Endothelial cell of umbilical vein (primary cell): Measurements from ENCODE around the gene KCTD20. TPM values are rescaled to one million over a fixed set of nuclear protein-coding genes. Genes with fewer than 3 reads are reported as not detected.

Experiments
- BruUV-seq: library from RNA; stranded (reverse); fragments of 400-500 nt; replicated peaks from 2 replicates; lab custom pipeline; 2021; lab: Mats Ljungman, UMichigan
- CTCF ChIA-PET: fragments of 300-600, 350-600 bp; sonication (Branson Sonifier 250); formaldehyde crosslinking; loops from one replicate; lab custom pipeline; 2021; ENCODE audit warnings: antibody characterized with exemption, inconsistent platforms; lab: Charles Lee
- POLR2A ChIA-PET: fragments of 300-600, 350-600 bp; sonication (Branson Sonifier 250); formaldehyde crosslinking; loops from one replicate; lab custom pipeline; 2021; ENCODE audit warnings: antibody characterized with exemption, inconsistent platforms; lab: Charles Lee
- DNase-seq: peaks from one replicate; pipeline ENCODE4 v3.0.0-alpha.2; 2011; ENCODE audit warnings: low read depth, low spot score
- FAIRE-seq: peaks from 2 replicates; lab custom pipeline; 2011; peaks lifted over from hg19 to GRCh38; lab: Jason Lieb, UNC
- H2AFZ ChIP-seq: 2 replicates; pipeline ENCODE4 v1.6.0; 2012; ENCODE audit warnings: low read depth, low read length, control low read depth, inconsistent platforms
- H3K27ac ChIP-seq: 2 replicates; pipeline ENCODE4 v1.5.1; 2011; ENCODE audit warnings: low read depth, mild to moderate bottlenecking, control low read depth, low read length, moderate library complexity; ENCODE audit not compliant: insufficient read depth
- H3K27me3 ChIP-seq, 2 experiments: 2 replicates each; pipeline versions ENCODE4 v1.6.0 to v1.6.1; 2011; ENCODE audit warnings: low read length in 2 of 2, mixed read lengths in 1 of 2; ENCODE audit not compliant: control insufficient read depth in 2 of 2, insufficient read depth in 2 of 2
- H3K36me3 ChIP-seq, 2 experiments: 2 replicates in 1 of 2; 3 replicates in 1 of 2; pipeline ENCODE4 v1.5.1; 2011; ENCODE audit warnings: low read length in 2 of 2, mild to moderate bottlenecking in 1 of 2, moderate library complexity in 1 of 2; ENCODE audit not compliant: control insufficient read depth in 2 of 2, insufficient read depth in 2 of 2; ENCODE audit errors: extremely low read depth in 1 of 2
- H3K4me1 ChIP-seq: 3 replicates; pipeline ENCODE4 v1.5.1; 2011; ENCODE audit warnings: mild to moderate bottlenecking, low read length; ENCODE audit not compliant: control insufficient read depth, insufficient read depth; ENCODE audit errors: extremely low read depth
- H3K4me2 ChIP-seq: 2 replicates; pipeline ENCODE4 v1.6.1; 2011; ENCODE audit warnings: low read length, control low read depth, mixed read lengths; ENCODE audit not compliant: insufficient read depth
- H3K4me3 ChIP-seq, 3 experiments: fragments of 200-600 bp in 1 of 3; sonication (generic), shearing (Covaris generic) in 1 of 3; replicated peaks in 1 of 3; 2 replicates each; pipeline ENCODE4 v1.5.1; 2011 to 2016; ENCODE audit warnings: control low read depth in 3 of 3, low read length in 3 of 3, mild to moderate bottlenecking in 2 of 3, inconsistent platforms in 1 of 3, low read depth in 1 of 3, moderate library complexity in 1 of 3; ENCODE audit not compliant: insufficient read depth in 1 of 3
- H3K79me2 ChIP-seq: 2 replicates; pipeline ENCODE4 v1.6.0; 2012; ENCODE audit warnings: low read length, inconsistent platforms; ENCODE audit not compliant: control insufficient read depth, insufficient read depth
- H3K9ac ChIP-seq: replicated peaks from 2 replicates; pipeline ENCODE3; 2011; ENCODE audit warnings: low read length, control low read depth; ENCODE audit not compliant: insufficient read depth; ENCODE audit errors: extremely low read depth
- H3K9me1 ChIP-seq: replicated peaks from 3 replicates; pipeline ENCODE4 v1.6.0; 2011; ENCODE audit warnings: mild to moderate bottlenecking, low read length; ENCODE audit not compliant: control insufficient read depth, insufficient read depth; ENCODE audit errors: extremely low read depth
- H3K9me3 ChIP-seq: replicated peaks from 2 replicates; pipeline ENCODE4 v1.5.1; 2012; ENCODE audit warnings: low read length, inconsistent platforms; ENCODE audit not compliant: control insufficient read depth, insufficient read depth
- H4K20me1 ChIP-seq: replicated peaks from 2 replicates; pipeline ENCODE3; 2011; ENCODE audit warnings: mild to moderate bottlenecking, low read length; ENCODE audit not compliant: control insufficient read depth, insufficient read depth; ENCODE audit errors: extremely low read depth
- CTCF ChIP-seq, 2 donors: IDR thresholded peaks; 1 replicate in 1 of 2; 2 replicates in 1 of 2; pipeline ENCODE4 v1.5.1; 2011; ENCODE audit warnings: low read length in 2 of 2, mild to moderate bottlenecking in 2 of 2, moderate library complexity in 2 of 2, control low read depth in 1 of 2, inconsistent platforms in 1 of 2, low read depth in 1 of 2; ENCODE audit not compliant: insufficient read depth in 1 of 2; ENCODE audit errors: extremely low read depth in 1 of 2
- EZH2 ChIP-seq: IDR thresholded peaks from 2 replicates; pipeline ENCODE4 v1.6.1; 2012; ENCODE audit warnings: borderline replicate concordance, low read depth, mild to moderate bottlenecking, moderate library complexity, low read length, inconsistent platforms; ENCODE audit not compliant: severe bottlenecking
- FOS ChIP-seq: IDR thresholded peaks from 2 replicates; pipeline ENCODE4 v1.6.1; 2011; ENCODE audit warnings: mild to moderate bottlenecking, low read length, moderate library complexity, borderline replicate concordance; ENCODE audit not compliant: insufficient read depth
- GATA2 ChIP-seq: IDR thresholded peaks from 2 replicates; pipeline ENCODE4 v1.7.0; 2011; ENCODE audit warnings: low read depth, mild to moderate bottlenecking, moderate library complexity, mixed read lengths, low read length; ENCODE audit not compliant: insufficient read length, insufficient read depth
- JUN ChIP-seq: IDR thresholded peaks from 2 replicates; pipeline ENCODE4 v1.6.1; 2011; ENCODE audit warnings: borderline replicate concordance, low read depth; ENCODE audit not compliant: insufficient read length, insufficient read depth
- MYC ChIP-seq: IDR thresholded peaks from one replicate; pipeline ENCODE4 v1.6.1; 2011; ENCODE audit warnings: mild to moderate bottlenecking, low read depth, low read length
- POLR2A ChIP-seq: IDR thresholded peaks from 2 replicates; pipeline ENCODE4 v1.6.1; 2012; ENCODE audit warnings: low read depth, mild to moderate bottlenecking, control low read depth, low read length
- POLR2AphosphoS5 ChIP-seq: IDR thresholded peaks from 2 replicates; pipeline ENCODE4 v1.6.1; 2012; ENCODE audit warnings: low read depth, mild to moderate bottlenecking, control low read depth, low read length, moderate library complexity; ENCODE audit not compliant: insufficient read depth
- dilution Hi-C: fragments of 300-500 bp; cut with MboI; formaldehyde crosslinking; loops from one replicate; pipeline ENCODE4 v1.15.0; 2019; ENCODE audit warnings: low sequenced_read_pairs; ENCODE audit not compliant: extremely low pct_ligation_motif_present
- intact Hi-C: fragments of 100-400 bp; cut with micrococcal nuclease; formaldehyde crosslinking; loops from one replicate; pipeline ENCODE4 v1.10.0; 2022
- polyA plus RNA-seq, 4 experiments: library from polyadenylated mRNA; depleted of rRNA in 3 of 4; stranded (reverse) in 3 of 4; unstranded in 1 of 4; fragments of >200 nt; gene quantifications; 2 replicates each; pipeline versions ENCODE4 v1.2.1 to v1.2.3, GENCODE V29; 2011 to 2012; ENCODE audit warnings: missing spikeins in 1 of 4
- total RNA-seq: library from RNA; stranded (reverse); gene quantifications from 2 replicates; pipeline ENCODE4 v1.2.3, GENCODE V29; 2021
- TF ChIP-seq, protein P1 (sequence below): IDR thresholded peaks from 2 replicates; pipeline ENCODE4 v1.6.1; 2011; ENCODE audit not compliant: insufficient read depth, insufficient read length

Gene KCTD20
- total and polyA plus RNA-seq, 2 donors (not counting 3 experiments of a cell fraction or from before 2014, with no cell fraction given) = 26.2 to 47.2 TPM

DNA sequence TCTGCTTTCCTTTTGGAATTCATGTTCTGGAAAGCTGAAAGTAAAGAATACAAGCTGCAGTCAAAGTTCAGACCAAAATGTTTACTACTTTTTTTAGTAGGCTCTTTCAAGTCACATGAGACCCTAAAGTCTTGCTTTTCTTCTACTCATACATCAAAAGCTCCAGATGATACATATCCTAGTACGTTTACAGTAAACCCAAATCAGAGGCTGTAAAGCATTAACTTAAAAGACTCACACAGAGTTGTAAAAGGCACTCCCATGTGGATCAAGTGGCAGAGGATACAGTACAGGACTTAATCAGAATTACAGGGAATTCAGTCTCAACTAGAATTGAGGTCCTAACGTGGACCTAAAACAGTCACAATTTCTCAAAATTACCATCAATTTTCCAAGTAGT, 63.8 kb downstream of the KCTD20 start:
- POLR2A ChIA-PET = no interaction called here
- CTCF ChIA-PET = no interaction called here
- H3K27ac ChIP-seq = no peak overlapping the region
- intact Hi-C loops = no loop called here
- no peak overlapping the region for H3K4me2 ChIP-seq
- TF ChIP-seq MYC (no peak), JUN (no peak), FOS (no peak), GATA2 (no peak), POLR2AphosphoS5 (no peak), EZH2 (no peak), POLR2A (no peak), CTCF (IDR thresholded peaks at IDR 0.05; ENCODE audit: extremely low read depth in 1 of 2, insufficient read depth in 1 of 2, low read depth in 1 of 2, low read length in 2 of 2) (no peak)
- TF ChIP-seq, protein P1, sequence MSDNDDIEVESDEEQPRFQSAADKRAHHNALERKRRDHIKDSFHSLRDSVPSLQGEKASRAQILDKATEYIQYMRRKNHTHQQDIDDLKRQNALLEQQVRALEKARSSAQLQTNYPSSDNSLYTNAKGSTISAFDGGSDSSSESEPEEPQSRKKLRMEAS = no peak
- dilution Hi-C loops = no loop called here
- no peak overlapping the region for H3K9ac ChIP-seq
- H3K9me3 ChIP-seq = no peaks in the 10 kb centered on the region
- no peak overlapping the region for H3K4me3 ChIP-seq
- peaks cover 12% of the 10 kb centered on the region in 2 experiments for H3K36me3 ChIP-seq
- no peaks in the 10 kb centered on the region for H3K79me2 ChIP-seq
- no peaks in the 10 kb centered on the region for H3K4me1 ChIP-seq
- no peaks in the 10 kb centered on the region for H3K27me3 ChIP-seq
- BruUV-seq = no TSS peak
- FAIRE-seq (peak; percentile 15), DNase-seq (no peak)
- H4K20me1 ChIP-seq = no peaks in the 10 kb centered on the region
- H2AFZ ChIP-seq = no peak overlapping the region
- no peaks in the 10 kb centered on the region for H3K9me1 ChIP-seq
